HG02798 (cell line): ENCODE results near the gene PPM1H.
A peak's percentile ranks its signal among the peaks of the same experiment; 100 is the strongest.

Experiments
- ATAC-seq: cut with Tn5 transposase; IDR thresholded peaks from one replicate; pipeline ENCODE4 v1.9.1; 2021; ENCODE audit warnings: mild to moderate bottlenecking; ENCODE audit not compliant: unreplicated experiment, poor library complexity

PPM1H gene

GRCh38 chr12:62631471-62632410 lies 303.2 kb downstream of the PPM1H start:
- ATAC-seq, result peak; percentile 59

DNA sequence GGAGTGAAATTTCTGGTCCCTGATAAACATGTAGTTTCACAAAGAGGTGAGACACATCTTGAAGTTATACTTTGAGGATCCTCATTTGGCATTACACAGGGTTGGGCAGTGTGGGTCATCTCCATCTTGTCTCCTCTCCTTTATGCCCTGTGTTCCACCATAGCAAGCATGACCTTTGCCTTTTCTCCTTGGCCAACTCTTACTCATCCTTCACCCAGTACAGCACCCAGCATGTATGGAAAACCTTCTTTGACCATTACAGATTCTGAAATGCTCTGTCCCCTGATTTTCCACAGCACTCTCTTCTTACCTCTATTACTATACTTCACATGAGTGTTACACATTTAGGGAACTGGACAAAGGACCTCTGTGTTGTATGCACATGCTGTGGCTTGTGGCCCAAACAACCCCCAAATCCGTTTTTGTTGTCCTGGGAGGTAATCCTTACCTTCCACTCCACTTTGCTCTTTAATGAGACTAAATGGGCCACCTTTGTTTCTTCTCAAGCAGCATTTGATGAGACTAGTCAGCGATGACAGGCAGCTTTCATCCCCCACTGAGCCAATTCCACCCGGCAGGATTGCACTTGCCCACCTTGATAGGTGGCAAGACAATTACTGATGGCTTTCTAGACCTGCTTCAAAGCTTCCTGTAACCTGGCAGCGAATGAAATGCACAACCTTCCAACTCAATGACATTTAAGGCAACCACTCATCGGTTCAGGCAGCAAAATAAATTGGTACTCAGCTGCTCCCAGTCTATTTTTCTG lies 304.8 kb downstream of the PPM1H start:
- no peak for ATAC-seq

GRCh38 chr12:62629413-62629812 lies 305.5 kb downstream of the PPM1H start:
- ATAC-seq, result no peak

GRCh38 chr12:62627181-62627580 lies 307.8 kb downstream of the PPM1H start:
- no peak for ATAC-seq

DNA sequence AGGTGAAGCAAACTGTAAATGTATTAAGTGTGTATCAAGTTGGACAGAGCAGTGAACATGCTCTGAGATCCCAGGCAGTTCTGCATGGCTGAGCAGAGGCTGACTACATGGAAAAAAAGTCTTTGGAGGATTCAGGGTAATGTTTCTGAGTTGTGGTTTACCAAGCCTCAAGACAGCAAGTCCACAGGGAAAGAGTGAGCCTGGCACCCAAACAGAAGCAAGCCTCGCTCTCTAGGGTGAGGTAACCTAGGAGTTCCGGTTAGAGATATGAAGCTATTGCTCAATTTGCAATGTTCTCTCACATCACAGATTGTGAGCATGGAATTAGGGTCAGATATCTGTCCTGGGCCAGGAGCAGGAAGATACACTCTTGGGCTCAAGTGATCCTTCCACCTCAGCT lies 309.7 kb downstream of the PPM1H start:
- no peak for ATAC-seq

GRCh38 chr12:62622177-62622576 lies 312.8 kb downstream of the PPM1H start:
- ATAC-seq, result no peak

- ATAC-seq, result no peak
These were observed 313.8 kb downstream of the PPM1H start for GRCh38 chr12:62621101-62621638.

GRCh38 chr12:62618930-62619329 lies 316.0 kb downstream of the PPM1H start:
- ATAC-seq, result no peak

DNA sequence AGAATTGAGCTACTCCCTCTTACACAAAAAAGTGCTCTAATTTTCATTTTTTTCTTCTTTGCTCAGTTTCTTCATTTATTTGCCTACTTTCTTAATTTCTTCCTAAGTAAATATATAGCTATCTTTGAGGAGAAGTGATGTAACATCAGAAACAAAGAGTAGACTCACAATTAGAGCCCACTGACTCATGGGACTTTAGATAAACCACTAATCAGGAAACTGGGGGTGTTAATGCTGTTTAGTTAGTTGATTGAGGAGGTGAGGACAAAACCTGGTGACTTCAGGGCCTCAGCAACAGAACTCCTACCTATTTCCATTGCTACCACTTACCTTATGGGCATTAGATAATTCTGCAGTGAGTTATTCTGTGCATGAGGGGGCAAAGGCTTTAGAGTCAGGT lies 316.6 kb downstream of the PPM1H start:
- ATAC-seq, result no peak

DNA sequence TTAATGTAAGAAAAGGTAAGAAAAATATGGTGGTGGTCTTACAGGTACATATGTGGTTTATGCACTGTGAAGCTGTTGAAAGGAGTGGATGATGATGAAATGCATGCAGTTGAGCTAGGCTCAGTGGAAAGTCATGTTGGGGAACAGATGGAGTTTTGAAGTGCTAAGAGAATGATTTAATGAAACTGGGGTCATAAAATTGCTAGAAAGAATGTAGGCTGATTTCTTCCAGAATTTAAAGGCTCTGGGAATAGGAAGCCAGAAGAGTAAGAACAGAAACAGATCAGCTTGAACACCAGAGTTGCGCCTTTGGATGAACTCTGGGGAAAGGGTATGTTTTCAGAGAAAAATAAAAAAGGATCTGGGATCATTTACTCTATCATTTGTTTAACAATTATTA lies 321.9 kb downstream of the PPM1H start:
- ATAC-seq, result no peak

- ATAC-seq, result no peak
These were observed 328.3 kb downstream of the PPM1H start for GRCh38 chr12:62606654-62607053.

GRCh38 chr12:62605981-62606380 lies 329.0 kb downstream of the PPM1H start:
- no peak for ATAC-seq

- ATAC-seq, result no peak
These were observed 330.1 kb downstream of the PPM1H start for GRCh38 chr12:62604871-62605270.

DNA sequence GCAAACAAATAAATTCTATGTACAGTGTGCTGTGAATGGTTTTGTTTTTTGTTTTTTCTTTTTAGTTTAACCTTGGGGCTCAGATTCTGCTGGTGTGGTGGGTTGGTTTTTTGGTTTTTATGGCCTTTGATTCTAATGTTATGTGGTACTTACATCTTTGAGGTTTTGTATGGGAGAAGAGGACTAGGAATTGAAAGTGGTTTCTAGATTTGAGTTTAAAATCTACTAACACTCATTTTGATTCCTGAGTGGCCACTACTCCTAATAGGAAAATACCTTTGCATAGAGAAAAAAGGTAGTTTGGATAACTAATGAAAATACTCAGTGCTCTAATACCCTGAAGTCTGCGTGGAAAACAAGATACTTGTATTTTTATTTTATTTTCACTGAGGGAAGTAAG lies 330.6 kb downstream of the PPM1H start:
- ATAC-seq, result no peak

- ATAC-seq, result no peak
These were observed 331.2 kb downstream of the PPM1H start for GRCh38 chr12:62603811-62604098.

- ATAC-seq, result peak; percentile 74
These were observed 331.7 kb downstream of the PPM1H start for GRCh38 chr12:62603061-62603810.

DNA sequence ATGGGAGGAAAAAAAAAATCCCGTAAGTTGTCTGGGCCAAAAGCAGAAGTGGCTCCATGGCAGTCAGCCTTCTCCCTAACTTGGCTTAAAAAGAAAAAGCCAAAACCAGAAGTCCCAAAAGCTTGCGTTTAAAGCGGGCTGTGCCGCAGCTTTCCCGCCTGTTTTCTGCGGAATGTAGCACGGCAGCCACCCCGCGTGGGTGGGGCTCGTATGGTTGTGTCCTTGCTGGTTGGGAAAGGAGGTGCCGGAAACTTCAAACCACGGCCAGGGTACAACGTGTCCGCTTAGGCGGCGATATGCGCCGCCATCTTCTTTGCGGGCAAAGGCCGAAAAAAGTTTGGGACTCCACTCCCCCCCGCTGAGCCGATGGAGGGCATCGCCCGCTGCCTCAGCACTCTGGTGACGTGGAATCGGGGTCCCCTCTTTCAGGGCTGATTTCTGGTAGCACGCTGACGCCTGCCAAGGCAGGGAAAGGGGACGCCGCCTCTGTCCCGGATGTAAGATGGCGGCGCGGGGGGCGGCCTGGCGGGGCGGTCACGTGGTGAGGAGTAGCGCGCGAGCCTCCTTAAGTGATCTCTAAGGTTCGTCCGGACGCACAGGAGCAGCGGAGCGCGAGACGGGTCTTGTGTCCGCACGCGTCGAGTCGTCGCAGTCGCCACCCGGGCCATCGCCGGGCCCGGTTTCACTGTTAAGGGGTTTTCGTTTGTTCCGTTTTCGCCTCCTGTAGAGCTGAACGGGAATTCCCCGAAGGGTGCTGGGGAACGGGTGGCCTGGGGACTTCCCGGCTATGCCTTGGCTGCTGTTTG lies 332.5 kb downstream of the PPM1H start:
- peak; percentile 69 for ATAC-seq

DNA sequence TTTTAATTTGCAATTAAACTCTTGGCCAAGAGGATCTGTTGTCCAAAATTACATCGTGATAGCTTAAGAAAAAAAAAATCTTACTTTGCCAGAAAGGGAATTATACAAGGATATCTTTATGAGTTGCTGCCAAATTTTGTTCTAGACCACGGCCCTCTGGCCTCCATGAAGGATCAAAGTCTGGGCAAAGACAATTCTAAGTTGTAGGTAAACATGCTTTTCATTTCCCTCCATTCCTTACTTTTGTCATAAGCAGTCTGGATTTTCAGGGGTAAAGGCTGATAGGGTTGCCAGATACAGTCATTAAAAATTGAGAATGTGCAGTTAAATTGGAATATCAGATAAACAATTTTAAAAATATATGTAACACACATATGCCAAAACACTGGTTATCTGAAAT lies 333.2 kb downstream of the PPM1H start:
- no peak for ATAC-seq

DNA sequence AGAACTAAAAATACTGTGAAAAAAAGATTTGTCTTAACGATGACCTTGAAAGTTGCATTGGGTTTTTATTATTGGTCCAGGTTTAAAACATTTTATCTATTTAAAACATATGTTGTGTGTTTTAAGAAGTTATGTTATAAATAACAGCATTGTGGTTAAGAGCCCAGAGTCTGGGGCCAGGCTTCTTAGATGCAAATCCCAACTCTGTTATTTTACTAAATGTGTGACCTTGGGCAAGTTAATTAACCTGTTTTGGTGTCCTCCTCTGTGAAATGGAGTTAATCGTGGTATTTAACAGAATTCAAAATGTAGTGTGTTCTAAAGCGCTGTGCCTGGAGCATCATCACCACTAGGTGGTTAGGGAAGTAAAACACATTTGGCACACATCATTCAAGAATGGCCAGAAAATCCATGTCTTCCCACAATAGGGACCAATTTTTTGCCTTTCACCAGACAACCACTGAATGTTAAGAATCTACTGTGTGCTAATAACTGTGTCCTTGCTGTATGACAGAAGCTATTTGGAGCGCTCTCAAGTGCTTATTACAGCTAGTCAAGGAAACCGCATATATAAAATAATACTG lies 335.0 kb downstream of the PPM1H start:
- ATAC-seq, result no peak

DNA sequence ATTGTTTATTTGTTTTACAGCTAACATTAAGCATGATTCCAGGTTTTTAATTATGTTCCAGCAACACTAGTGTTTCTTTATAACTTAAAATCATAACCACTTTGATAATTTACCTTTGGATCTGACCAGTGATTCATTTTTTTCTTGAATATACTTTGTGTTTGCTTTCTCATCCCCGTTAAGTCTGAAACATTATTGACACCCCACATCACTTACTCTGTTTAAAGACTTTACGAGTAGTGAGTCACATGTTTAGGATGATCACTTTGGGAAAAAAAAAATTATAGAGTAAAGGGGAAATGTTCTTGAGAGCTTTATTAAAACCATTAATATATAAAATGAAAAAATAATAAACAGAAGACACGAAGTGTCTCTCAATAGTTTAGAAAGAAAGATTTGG lies 336.1 kb downstream of the PPM1H start:
- no peak for ATAC-seq
